OCI-LY7 (cell line): ENCODE data around the gene ALKBH4. TPM values are rescaled to one million over a fixed set of nuclear protein-coding genes. Genes with fewer than 3 reads are reported as not detected.

Experiments used
- BruUV-seq: library from RNA; stranded (reverse); fragments of 400-500 nt; replicated peaks from 2 replicates; lab custom pipeline; 2021; lab: Mats Ljungman, UMichigan
- CTCF ChIA-PET: fragments of 300-600 bp; sonication (Branson Sonifier 250); formaldehyde crosslinking; loops from one replicate; lab custom pipeline; 2022; ENCODE audit warnings: antibody characterized with exemption; ENCODE audit not compliant: unreplicated experiment; lab: Charles Lee
- POLR2A ChIA-PET: fragments of 300-600 bp; sonication (Branson Sonifier 250); formaldehyde crosslinking; loops from one replicate; lab custom pipeline; 2022; ENCODE audit warnings: antibody characterized with exemption; lab: Charles Lee
- DNase-seq: peaks from one replicate; pipeline ENCODE4 v3.0.0-alpha.2; 2015; ENCODE audit warnings: low spot score
- H2AFZ ChIP-seq: fragments of 200-600 bp; sonication (generic), shearing (Covaris generic); 2 replicates; pipeline ENCODE4 v1.6.1; 2014; ENCODE audit warnings: mild to moderate bottlenecking, antibody characterized with exemption, low read length, moderate library complexity
- H3K27ac ChIP-seq: fragments of 200-600 bp; sonication (generic); 2 replicates; pipeline ENCODE4 v1.5.1; 2014; ENCODE audit warnings: mixed run types, low read depth, mild to moderate bottlenecking, moderate library complexity, low read length, inconsistent platforms; ENCODE audit not compliant: poor library complexity, severe bottlenecking
- H3K36me3 ChIP-seq: fragments of 200-600 bp; sonication (generic); 2 replicates; pipeline ENCODE4 v1.6.1; 2014; ENCODE audit warnings: mild to moderate bottlenecking, antibody characterized with exemption, low read length, moderate library complexity, mixed read lengths; ENCODE audit not compliant: insufficient read depth
- H3K4me1 ChIP-seq: fragments of 200-600 bp; sonication (generic); 2 replicates; pipeline ENCODE4 v1.5.1; 2014; ENCODE audit warnings: mild to moderate bottlenecking, low read length; ENCODE audit not compliant: insufficient read depth, poor library complexity, severe bottlenecking
- H3K4me2 ChIP-seq: fragments of 200-600 bp; sonication (generic); 2 replicates; pipeline ENCODE4 v1.6.1; 2014; ENCODE audit warnings: mild to moderate bottlenecking, low read length
- H3K4me3 ChIP-seq: fragments of 200-600 bp; sonication (generic); 2 replicates; pipeline ENCODE4 v1.5.1; 2014; ENCODE audit warnings: mild to moderate bottlenecking, low read depth, low read length; ENCODE audit not compliant: poor library complexity, severe bottlenecking
- H3K79me2 ChIP-seq: fragments of 200-600 bp; sonication (generic); 2 replicates; pipeline ENCODE4 v1.6.1; 2016; ENCODE audit warnings: low read depth, mild to moderate bottlenecking, low read length, moderate library complexity, mixed read lengths; ENCODE audit not compliant: insufficient read depth
- H3K9me2 ChIP-seq: fragments of 200-600 bp; sonication (generic); 2 replicates; pipeline ENCODE4 v1.6.1; 2016; ENCODE audit warnings: mild to moderate bottlenecking, low read length, mixed read lengths; ENCODE audit not compliant: insufficient read depth
- H3K9me3 ChIP-seq: fragments of 200-600 bp; sonication (generic); 2 replicates; pipeline ENCODE4 v1.6.1; 2014; ENCODE audit warnings: mild to moderate bottlenecking, mixed run types, low read length, mixed read lengths
- H4K20me1 ChIP-seq: fragments of 200-600 bp; sonication (generic); 2 replicates; pipeline ENCODE4 v1.6.1; 2014; ENCODE audit warnings: mild to moderate bottlenecking, antibody characterized with exemption, low read length, moderate library complexity, mixed read lengths; ENCODE audit not compliant: insufficient read depth
- CTCF ChIP-seq: fragments of 200-600 bp; sonication (generic); conservative IDR thresholded peaks from 2 replicates; pipeline ENCODE4 v1.5.1; 2014; ENCODE audit warnings: mild to moderate bottlenecking, antibody characterized with exemption, low read length, moderate library complexity, mixed read lengths
- EZH2phosphoT487 ChIP-seq: fragments of 200-600 bp; sonication (generic); IDR thresholded peaks from 2 replicates; pipeline ENCODE4 v1.6.1; 2018; ENCODE audit warnings: low read depth, borderline replicate concordance, mild to moderate bottlenecking, mixed run types, antibody characterized with exemption, low read length, moderate library complexity, mixed read lengths
- intact Hi-C: fragments of 100-400 bp; cut with micrococcal nuclease; formaldehyde crosslinking; loops from one replicate; pipeline ENCODE4 v1.10.0; 2022; ENCODE audit not compliant: unreplicated experiment
- total RNA-seq, 2 experiments: library from RNA; depleted of rRNA in 1 of 2; stranded (reverse); fragments of >200 nt in 1 of 2; shearing (Covaris generic) in 1 of 2; gene quantifications; 2 replicates each; pipeline ENCODE4 v1.2.3, GENCODE V29; 2014 to 2022

Gene ALKBH4
- total RNA-seq, 2 experiments from 2014 or later, result 13.3 to 17.5 TPM

- H2AFZ ChIP-seq, result no peak overlapping the region
- H3K9me3 ChIP-seq, result no peaks in the 10 kb centered on the region
- DNase-seq, result peak; percentile 89
- TF ChIP-seq EZH2phosphoT487 (no peak), CTCF (no peak)
- peaks cover 13% of the 10 kb centered on the region; the same call in 1 of the 2 replicates for H3K79me2 ChIP-seq
- H3K36me3 ChIP-seq, result peaks cover 55% of the 10 kb centered on the region
- H3K9me2 ChIP-seq, result no peaks in the 10 kb centered on the region
- intact Hi-C loops, result loop anchor here (1.0 kb wide), 2 partner anchors 15 to 19 kb away; no protein-coding TSS in a partner anchor
- BruUV-seq, result TSS peak; percentile 93
- ChIA-PET POLR2A (interaction anchor here (0.6 to 4.6 kb wide), 14 partner anchors 8 to 442 kb away, joined by 3 to 40 read pairs (median 4); no protein-coding TSS in a partner anchor), CTCF (interaction anchor here (0.9 to 1.5 kb wide), 3 partner anchors 13 to 21 kb away, joined by 3 to 4 read pairs (median 3); no protein-coding TSS in a partner anchor)
- H3K4me3 ChIP-seq, result peak overlapping the region; percentile 52
- peak overlapping the region; percentile 97 for H3K4me2 ChIP-seq
- H3K27ac ChIP-seq, result peak overlapping the region; percentile 97
- H4K20me1 ChIP-seq, result no peaks in the 10 kb centered on the region
- H3K4me1 ChIP-seq, result peaks cover 96% of the 10 kb centered on the region
These were observed 38.2 kb downstream of the ALKBH4 start for GRCh38 chr7:102426268-102427018.

GRCh38 chr7:102425639-102426267 lies 38.9 kb downstream of the ALKBH4 start:
- H3K36me3 ChIP-seq, result peaks cover 62% of the 10 kb centered on the region
- H3K79me2 ChIP-seq, result peaks cover 13% of the 10 kb centered on the region; the same call in 1 of the 2 replicates
- peaks cover 96% of the 10 kb centered on the region for H3K4me1 ChIP-seq
- ChIA-PET CTCF (interaction anchor here (0.9 to 1.5 kb wide), 3 partner anchors 13 to 21 kb away, joined by 3 to 4 read pairs (median 3); no protein-coding TSS in a partner anchor), POLR2A (interaction anchor here (0.8 to 4.6 kb wide), 13 partner anchors 9 to 441 kb away, joined by 3 to 40 read pairs (median 5); no protein-coding TSS in a partner anchor)
- TF ChIP-seq EZH2phosphoT487, result no peak
- TF ChIP-seq CTCF, result no peak
- H3K4me2 ChIP-seq, result peak overlapping the region; percentile 97
- peak overlapping the region; percentile 52 for H3K4me3 ChIP-seq
- no peaks in the 10 kb centered on the region for H3K9me3 ChIP-seq
- no peak overlapping the region for H2AFZ ChIP-seq
- peak; percentile 94 for DNase-seq
- no peaks in the 10 kb centered on the region for H4K20me1 ChIP-seq
- peak overlapping the region; percentile 97 for H3K27ac ChIP-seq
- no peaks in the 10 kb centered on the region for H3K9me2 ChIP-seq
- intact Hi-C loops, result loop anchor here (1.0 kb wide), 3 partner anchors 13 to 20 kb away; no protein-coding TSS in a partner anchor
- BruUV-seq, result no TSS peak
